Activated CD4-positive, alpha-beta T cell treated with anti-CD3 and anti-CD28 coated beads for 24 hours (primary cell): Measurements from ENCODE around the gene NLRC4.
"Not testable (repeated sequence)": the region's sequence is repeated elsewhere in the genome, so short reads cannot be mapped to it uniquely, and the experiment has no call there.

Experiments used
- DNase-seq, 2 donors: peaks; one replicate each; pipeline ENCODE4 v3.0.0-alpha.2; 2020; ENCODE audit warnings: low read depth in 2 of 2

Gene NLRC4, protein sequence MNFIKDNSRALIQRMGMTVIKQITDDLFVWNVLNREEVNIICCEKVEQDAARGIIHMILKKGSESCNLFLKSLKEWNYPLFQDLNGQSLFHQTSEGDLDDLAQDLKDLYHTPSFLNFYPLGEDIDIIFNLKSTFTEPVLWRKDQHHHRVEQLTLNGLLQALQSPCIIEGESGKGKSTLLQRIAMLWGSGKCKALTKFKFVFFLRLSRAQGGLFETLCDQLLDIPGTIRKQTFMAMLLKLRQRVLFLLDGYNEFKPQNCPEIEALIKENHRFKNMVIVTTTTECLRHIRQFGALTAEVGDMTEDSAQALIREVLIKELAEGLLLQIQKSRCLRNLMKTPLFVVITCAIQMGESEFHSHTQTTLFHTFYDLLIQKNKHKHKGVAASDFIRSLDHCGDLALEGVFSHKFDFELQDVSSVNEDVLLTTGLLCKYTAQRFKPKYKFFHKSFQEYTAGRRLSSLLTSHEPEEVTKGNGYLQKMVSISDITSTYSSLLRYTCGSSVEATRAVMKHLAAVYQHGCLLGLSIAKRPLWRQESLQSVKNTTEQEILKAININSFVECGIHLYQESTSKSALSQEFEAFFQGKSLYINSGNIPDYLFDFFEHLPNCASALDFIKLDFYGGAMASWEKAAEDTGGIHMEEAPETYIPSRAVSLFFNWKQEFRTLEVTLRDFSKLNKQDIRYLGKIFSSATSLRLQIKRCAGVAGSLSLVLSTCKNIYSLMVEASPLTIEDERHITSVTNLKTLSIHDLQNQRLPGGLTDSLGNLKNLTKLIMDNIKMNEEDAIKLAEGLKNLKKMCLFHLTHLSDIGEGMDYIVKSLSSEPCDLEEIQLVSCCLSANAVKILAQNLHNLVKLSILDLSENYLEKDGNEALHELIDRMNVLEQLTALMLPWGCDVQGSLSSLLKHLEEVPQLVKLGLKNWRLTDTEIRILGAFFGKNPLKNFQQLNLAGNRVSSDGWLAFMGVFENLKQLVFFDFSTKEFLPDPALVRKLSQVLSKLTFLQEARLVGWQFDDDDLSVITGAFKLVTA

GRCh38 chr2:32264422-32265105 lies at the start of gene NLRC4:
Gene NLRC4, minus strand, starts transcription at chr2:32264886. Its CDS starts 8,111 bp downstream, at chr2:32256775.
- DNase-seq = no peak

GRCh38 chr2:32310577-32310976 lies 45.9 kb upstream of the NLRC4 start:
- DNase-seq = no peak

DNA sequence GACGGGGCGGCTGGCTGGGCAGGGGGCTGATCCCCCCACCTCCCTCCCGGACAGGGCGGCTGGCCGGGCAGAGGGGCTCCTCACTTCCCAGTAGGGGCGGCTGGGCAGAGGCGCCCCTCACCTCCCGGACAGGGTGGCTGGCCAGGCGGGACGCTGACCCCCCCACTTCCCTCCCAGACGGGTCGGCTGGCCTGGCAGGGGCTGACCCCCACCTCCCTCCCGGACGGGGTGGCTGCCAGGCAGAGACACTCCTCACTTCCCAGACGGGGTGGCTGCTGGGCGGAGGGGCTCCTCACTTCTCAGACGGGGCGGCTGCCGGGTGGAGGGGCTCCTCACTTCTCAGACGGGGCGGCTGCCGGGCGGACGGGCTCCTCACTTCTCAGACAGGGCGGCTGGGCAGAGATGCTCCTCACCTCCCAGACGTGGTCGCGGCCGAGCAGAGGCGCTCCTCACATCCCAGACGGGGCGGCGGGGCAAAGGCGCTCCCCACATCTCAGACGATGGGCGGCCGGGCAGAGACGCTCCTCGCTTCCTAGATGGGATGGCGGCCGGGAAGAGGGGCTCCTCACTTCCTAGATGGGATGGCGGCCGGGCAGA lies 29.4 kb upstream of the NLRC4 start:
- DNase-seq = not testable (repeated sequence)

- DNase-seq = not testable (repeated sequence)
These were observed 28.8 kb upstream of the NLRC4 start for GRCh38 chr2:32293493-32293892.

DNA sequence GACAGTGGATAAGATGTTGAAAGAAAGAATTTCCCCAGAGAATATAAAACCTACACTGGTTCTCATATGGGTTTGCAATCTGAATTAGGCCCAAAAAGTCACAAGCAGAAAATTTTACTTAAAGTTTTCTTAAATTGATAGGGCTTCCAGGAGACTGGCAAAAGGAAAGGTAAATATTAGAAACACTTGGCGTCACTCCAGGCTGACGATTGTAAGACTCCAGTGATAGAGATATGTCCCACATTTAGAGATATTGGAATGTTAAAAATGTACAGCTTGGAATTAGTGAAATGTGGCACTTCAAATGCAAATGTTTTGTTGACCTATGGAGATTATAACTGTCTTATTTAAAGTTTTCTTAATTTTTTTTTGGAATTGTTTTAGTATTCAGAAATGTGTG lies 27.1 kb upstream of the NLRC4 start:
- DNase-seq = no peak

- DNase-seq = no peak
These were observed 25.3 kb upstream of the NLRC4 start for GRCh38 chr2:32290000-32290339.

GRCh38 chr2:32289165-32289999 lies 24.7 kb upstream of the NLRC4 start:
- DNase-seq = no peak

GRCh38 chr2:32284321-32284720 lies 19.6 kb upstream of the NLRC4 start:
- no peak for DNase-seq

- DNase-seq = no peak
These were observed 13.8 kb upstream of the NLRC4 start for GRCh38 chr2:32278478-32278853.

DNA sequence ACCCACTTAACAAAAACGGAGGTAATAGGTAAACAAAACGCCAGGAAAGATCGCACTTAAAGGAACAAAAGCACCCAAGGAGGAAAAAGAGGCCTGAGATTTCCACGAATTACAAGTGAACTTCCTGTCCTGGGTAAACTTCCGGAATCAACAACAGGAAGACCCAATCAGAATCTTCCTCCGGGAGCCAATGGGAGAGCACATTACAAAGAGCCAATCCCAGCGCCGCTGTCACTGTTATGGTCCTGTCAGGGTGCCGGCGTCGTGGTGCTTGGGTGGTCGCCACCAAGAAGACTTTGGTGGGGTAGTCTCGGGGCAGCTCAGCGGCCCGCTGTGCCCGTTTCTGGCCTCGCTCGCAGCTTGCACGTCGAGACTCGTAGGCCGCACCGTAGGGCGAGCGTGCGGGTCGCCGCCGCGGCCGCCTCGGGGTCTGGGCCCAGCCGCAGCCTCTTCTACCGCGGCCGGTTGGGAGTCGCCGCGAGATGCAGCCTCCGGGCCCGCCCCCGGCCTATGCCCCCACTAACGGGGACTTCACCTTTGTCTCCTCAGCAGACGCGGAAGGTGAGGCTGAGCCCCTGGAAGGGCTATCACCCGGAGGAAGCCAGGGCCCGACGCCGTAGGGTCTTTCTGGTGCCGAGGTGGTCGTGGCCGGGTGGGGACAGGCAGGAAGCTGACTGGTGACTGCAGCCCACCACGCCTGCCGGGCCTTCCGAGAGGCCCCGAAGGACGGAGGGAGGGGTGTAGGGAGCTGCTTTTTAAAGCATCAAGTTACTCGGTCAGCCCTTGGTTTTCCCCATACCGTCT lies 13.2 kb upstream of the NLRC4 start, which contains the start of gene YIPF4:
Gene YIPF4, plus strand, starts transcription at position 231 of the 804 bp plus-strand sequence. Its CDS starts 252 bp downstream, at position 483.
- peak; percentile 76 to 78 for DNase-seq

GRCh38 chr2:32277363-32277673 lies 12.6 kb upstream of the NLRC4 start:
- no peak for DNase-seq

- not testable (repeated sequence) for DNase-seq
These were observed 11.1 kb upstream of the NLRC4 start for GRCh38 chr2:32275790-32276189.

DNA sequence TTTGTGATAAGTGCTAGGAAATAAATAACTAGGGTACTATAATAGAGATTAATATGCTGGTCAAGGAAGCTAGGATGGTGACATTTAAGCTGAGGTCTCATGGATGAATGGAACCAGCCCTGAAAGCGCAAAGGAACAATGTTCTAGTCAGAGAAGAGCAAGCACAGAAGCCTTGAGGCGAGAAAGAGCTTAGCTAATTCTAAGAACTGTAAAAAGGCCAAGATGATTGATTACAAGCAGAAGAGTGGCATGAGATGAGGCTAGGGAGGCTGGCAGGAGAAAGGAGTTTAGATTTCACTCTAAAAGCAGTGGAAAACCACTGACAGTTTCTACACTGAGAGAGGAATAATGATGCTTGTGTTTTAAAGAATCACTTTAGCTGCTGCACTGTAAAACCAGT lies 9.6 kb upstream of the NLRC4 start:
- DNase-seq = no peak

GRCh38 chr2:32272279-32272678 lies 7.6 kb upstream of the NLRC4 start:
- no peak for DNase-seq

DNA sequence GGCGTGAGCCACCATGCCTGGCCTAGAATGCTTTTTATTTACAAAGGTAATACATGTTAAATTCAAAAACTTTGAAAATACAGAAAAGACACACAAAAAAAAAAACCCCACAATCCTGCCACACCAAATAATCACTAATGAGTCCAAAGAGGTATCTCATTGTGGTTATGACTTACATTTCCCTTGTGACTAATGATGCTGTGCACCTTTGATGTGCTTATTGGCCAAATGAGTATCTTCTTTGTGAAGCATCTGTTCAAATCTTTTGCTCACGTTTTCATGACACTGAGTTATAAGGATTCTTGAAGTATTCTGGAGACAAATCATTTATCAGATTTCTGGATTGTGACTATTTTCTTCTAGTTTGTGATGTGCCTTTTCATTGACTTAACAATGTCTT lies 6.4 kb upstream of the NLRC4 start:
- no peak for DNase-seq

DNA sequence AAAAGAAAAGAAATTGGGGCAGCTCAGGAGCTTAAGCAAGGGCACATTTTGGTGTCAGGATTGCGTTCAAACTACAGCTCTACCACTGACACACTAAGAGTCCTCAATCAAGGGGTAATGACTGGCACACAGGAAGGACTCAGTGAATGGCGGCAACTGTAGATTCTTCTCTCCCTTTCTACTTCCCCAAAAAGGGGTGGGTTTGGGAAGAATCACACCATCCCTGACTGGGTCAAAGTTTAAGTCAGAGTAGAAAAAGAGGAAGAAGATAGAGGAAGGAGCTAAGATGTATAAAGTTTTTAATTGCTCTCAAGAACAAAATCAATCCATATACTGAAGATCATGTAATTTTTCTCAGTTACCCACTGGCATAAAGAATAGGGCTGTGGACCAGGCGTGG lies 2.6 kb downstream of the NLRC4 start:
- DNase-seq = no peak

GRCh38 chr2:32260376-32260775 lies 4.3 kb downstream of the NLRC4 start:
- no peak for DNase-seq

DNA sequence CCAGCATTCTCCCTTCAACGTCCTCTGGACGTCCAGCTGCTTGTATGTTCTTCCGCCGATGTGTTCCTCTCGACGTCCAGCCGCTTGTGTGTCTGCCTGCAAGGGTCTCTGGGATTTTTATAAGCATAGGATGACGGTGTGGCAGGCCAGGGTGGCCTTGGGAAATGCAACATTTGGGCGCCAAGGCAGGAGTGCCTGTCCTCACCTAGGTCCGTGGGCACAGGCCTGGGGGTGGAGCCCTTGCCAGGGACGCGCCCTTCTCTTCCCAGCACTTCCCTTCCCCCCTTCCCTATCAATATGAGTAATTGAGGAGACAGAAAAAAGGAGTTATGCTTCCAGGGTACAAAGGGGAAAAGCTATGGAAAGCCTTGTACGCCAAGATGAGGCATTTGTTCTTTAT lies 6.4 kb downstream of the NLRC4 start:
- no peak for DNase-seq

GRCh38 chr2:32250290-32250689 lies 14.4 kb downstream of the NLRC4 start:
- no peak for DNase-seq

- no peak for DNase-seq
These were observed 14.9 kb downstream of the NLRC4 start for GRCh38 chr2:32249731-32250236.
